SK-N-SH treated with all-trans-retinoic acid at 6 μM for 48 hours (cell line): ENCODE results near the gene SFMBT2.
"Not testable (repeated sequence)": the region's sequence is repeated elsewhere in the genome, so short reads cannot be mapped to it uniquely, and the experiment has no call there.

Source experiments
- ATAC-seq: fragments of 200-7000 bp; cut with Tn5 transposase; 3 replicates; pipeline ENCODE4 v1.9.1; 2020; ENCODE audit warnings: mild to moderate bottlenecking, moderate library complexity
- ARNTL ChIP-seq: fragments of 450-650 bp; formaldehyde crosslinking; IDR thresholded peaks from 2 replicates; pipeline ENCODE4 v1.5.0; 2020; ENCODE audit warnings: low read depth, mild to moderate bottlenecking, moderate library complexity, borderline replicate concordance
- BACH2 ChIP-seq: fragments of 250-450 bp; sonication (Bioruptor Pico); IDR thresholded peaks from 2 replicates; pipeline ENCODE4 v1.9.0; 2021; ENCODE audit warnings: mild to moderate bottlenecking, borderline replicate concordance
- CREB5 ChIP-seq: fragments of 250-450 bp; sonication (Bioruptor Pico); IDR thresholded peaks from 2 replicates; pipeline ENCODE4 v1.5.1; 2020; ENCODE audit warnings: low read depth, mild to moderate bottlenecking, moderate library complexity
- CSDC2 ChIP-seq: fragments of 250-450 bp; sonication (Bioruptor Pico); IDR thresholded peaks from 2 replicates; pipeline ENCODE4 v1.5.0; 2020; ENCODE audit warnings: mild to moderate bottlenecking, moderate library complexity
- CSRNP3 ChIP-seq: fragments of 250-450 bp; sonication (Bioruptor Pico); IDR thresholded peaks from 2 replicates; pipeline ENCODE4 v1.5.1; 2021; ENCODE audit warnings: mild to moderate bottlenecking, moderate library complexity
- ESRRG ChIP-seq: fragments of 250-450 bp; sonication (Bioruptor Pico); IDR thresholded peaks from 2 replicates; pipeline ENCODE4 v1.6.1; 2021; ENCODE audit warnings: mild to moderate bottlenecking
- GLIS3 ChIP-seq: fragments of 250-450 bp; sonication (Bioruptor Pico); IDR thresholded peaks from 2 replicates; pipeline ENCODE4 v1.5.0; 2020; ENCODE audit warnings: mild to moderate bottlenecking, moderate library complexity
- OSR1 ChIP-seq: fragments of 250-450 bp; sonication (Bioruptor Pico); IDR thresholded peaks from 2 replicates; pipeline ENCODE4 v1.8.0; 2022; ENCODE audit warnings: moderate library complexity, mild to moderate bottlenecking, inconsistent platforms
- PATZ1 ChIP-seq: fragments of 250-450 bp; sonication (Bioruptor Pico); IDR thresholded peaks from 2 replicates; pipeline ENCODE4 v1.8.0; 2020; ENCODE audit warnings: mild to moderate bottlenecking, moderate library complexity, borderline replicate concordance
- POU6F1 ChIP-seq: fragments of 250-450 bp; sonication (Bioruptor Pico); IDR thresholded peaks from 2 replicates; pipeline ENCODE4 v1.8.0; 2021; ENCODE audit warnings: low read depth, mild to moderate bottlenecking, moderate library complexity, borderline replicate concordance
- PPARA ChIP-seq: fragments of 250-450 bp; sonication (Bioruptor Pico); IDR thresholded peaks from 2 replicates; pipeline ENCODE4 v1.5.0; 2020; ENCODE audit warnings: mild to moderate bottlenecking, borderline replicate concordance
- RARB ChIP-seq: fragments of 250-450 bp; sonication (Bioruptor Pico); IDR thresholded peaks from 2 replicates; pipeline ENCODE4 v1.8.0; 2021; ENCODE audit warnings: mild to moderate bottlenecking, moderate library complexity
- SNAI2 ChIP-seq: fragments of 250-450 bp; sonication (Bioruptor Pico); IDR thresholded peaks from 2 replicates; pipeline ENCODE4 v1.5.0; 2020; ENCODE audit warnings: mild to moderate bottlenecking, moderate library complexity
- TSHZ2 ChIP-seq: fragments of 250-450 bp; sonication (Bioruptor Pico); IDR thresholded peaks from 2 replicates; pipeline ENCODE4 v1.5.0; 2020; ENCODE audit warnings: mild to moderate bottlenecking, moderate library complexity
- ZC3H10 ChIP-seq: fragments of 250-450 bp; sonication (Bioruptor Pico); IDR thresholded peaks from 2 replicates; pipeline ENCODE4 v1.5.1; 2021; ENCODE audit warnings: mild to moderate bottlenecking, moderate library complexity
- ZFP3 ChIP-seq: fragments of 250-450 bp; sonication (Bioruptor Pico); IDR thresholded peaks from 2 replicates; pipeline ENCODE4 v1.5.0; 2020; ENCODE audit warnings: mild to moderate bottlenecking, moderate library complexity
- ZFP30 ChIP-seq: fragments of 450-650 bp; formaldehyde crosslinking; IDR thresholded peaks from 2 replicates; pipeline ENCODE4 v1.5.0; 2022; ENCODE audit warnings: mild to moderate bottlenecking, moderate library complexity
- ZNF565 ChIP-seq: fragments of 450-650 bp; formaldehyde crosslinking; conservative IDR thresholded peaks from 2 replicates; pipeline ENCODE4 v1.5.0; 2020; ENCODE audit warnings: low read depth, mild to moderate bottlenecking, moderate library complexity
- ZNF8 ChIP-seq: fragments of 450-650 bp; formaldehyde crosslinking; IDR thresholded peaks from 2 replicates; pipeline ENCODE4 v1.5.0; 2020; ENCODE audit warnings: mild to moderate bottlenecking, moderate library complexity

Gene SFMBT2

GRCh38 chr10:7389346-7389745 lies 21.5 kb downstream of the SFMBT2 start (continued):
- TF ChIP-seq CSDC2 (CRISPR knock-in tag): no peak
- no peak for TF ChIP-seq ESRRG (CRISPR knock-in tag)
- TF ChIP-seq OSR1 (CRISPR knock-in tag): no peak
- TF ChIP-seq SNAI2 (CRISPR knock-in tag): no peak
- no peak for TF ChIP-seq PATZ1

- no peak for ATAC-seq
- TF ChIP-seq ESRRG (CRISPR knock-in tag) (no peak), PPARA (CRISPR knock-in tag) (no peak), ZFP30 (no peak), ARNTL (CRISPR knock-in tag) (no peak)
- TF ChIP-seq, all 23 proteins: peak for 0
Observed at GRCh38 chr10:7388602-7389001, 22.2 kb downstream of the SFMBT2 start.

- ATAC-seq: not testable (repeated sequence)
Observed at GRCh38 chr10:7388149-7388548, 22.7 kb downstream of the SFMBT2 start.

GRCh38 chr10:7385114-7385513 lies 25.7 kb downstream of the SFMBT2 start:
- ATAC-seq: no peak
- TF ChIP-seq ARNTL (CRISPR knock-in tag): no peak
- TF ChIP-seq BACH2: no peak
- TF ChIP-seq OSR1 (CRISPR knock-in tag): no peak
- TF ChIP-seq ZFP3 (CRISPR knock-in tag): no peak
- no peak for TF ChIP-seq ESRRG (CRISPR knock-in tag)
- TF ChIP-seq CSDC2 (CRISPR knock-in tag): no peak
- TF ChIP-seq ZNF565 (CRISPR knock-in tag): no peak
- no peak for TF ChIP-seq RARB (CRISPR knock-in tag)
- no peak for TF ChIP-seq ZNF8 (CRISPR knock-in tag)
- TF ChIP-seq SNAI2 (CRISPR knock-in tag): no peak
- no peak for TF ChIP-seq GLIS3 (CRISPR knock-in tag)
- TF ChIP-seq CSRNP3 (CRISPR knock-in tag): no peak
- no peak for TF ChIP-seq POU6F1 (CRISPR knock-in tag)

GRCh38 chr10:7383442-7383841 lies 27.4 kb downstream of the SFMBT2 start:
- ATAC-seq: no peak
- TF ChIP-seq TSHZ2 (CRISPR knock-in tag) (no peak), CSDC2 (CRISPR knock-in tag) (no peak), SNAI2 (CRISPR knock-in tag) (no peak), POU6F1 (CRISPR knock-in tag) (no peak), ZC3H10 (no peak), ESRRG (CRISPR knock-in tag) (no peak), OSR1 (CRISPR knock-in tag) (no peak), PATZ1 (no peak), ZFP30 (no peak), RARB (CRISPR knock-in tag) (no peak), CREB5 (no peak), BACH2 (no peak), ZFP3 (CRISPR knock-in tag) (no peak), PPARA (CRISPR knock-in tag) (no peak), GLIS3 (CRISPR knock-in tag) (no peak)
